Measurements from ENCODE around the gene MPZL2. TPM values are rescaled to one million over a fixed set of nuclear protein-coding genes. Genes with fewer than 3 reads are reported as not detected.
A peak's percentile ranks its signal among the peaks of the same experiment; 100 is the strongest.

The MPZL2 gene
- total and polyA plus RNA-seq, 8 donors, result 6.0 to 20.7 (median 13.8) TPM

DNA sequence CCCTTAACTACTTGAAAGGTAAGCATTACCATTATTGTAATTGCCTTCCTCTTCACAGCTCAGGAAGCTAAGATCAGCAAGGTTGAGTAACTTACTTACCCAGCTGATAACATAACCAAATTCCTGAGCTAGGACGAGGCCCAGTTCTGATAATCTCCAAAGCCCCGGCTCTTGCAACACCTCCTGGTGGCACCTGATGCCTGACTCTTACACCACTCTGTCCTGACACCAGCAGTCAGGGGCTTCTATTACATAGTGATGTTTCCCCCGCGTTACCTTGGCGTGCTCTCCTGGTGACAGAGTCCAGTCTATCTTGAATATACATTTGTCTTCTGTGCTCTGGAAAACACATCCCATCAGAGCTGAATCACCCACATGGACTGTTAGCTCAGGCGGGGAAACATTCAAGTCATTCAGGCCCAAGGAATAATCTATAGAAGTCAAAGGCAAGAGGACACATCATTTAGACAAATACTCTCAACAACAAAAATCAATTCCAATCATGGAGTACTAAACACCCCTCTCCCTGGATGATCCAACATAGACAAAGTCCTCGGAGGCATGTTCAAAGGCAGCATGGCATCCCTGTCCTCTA lies 51.9 kb downstream of the MPZL2 start:
- WGBS, 2 donors, result 63 to 71% methylated on average over 7 of the region's 7 CpGs
- H3K4me1 ChIP-seq, result no peaks in the 10 kb centered on the region

DNA sequence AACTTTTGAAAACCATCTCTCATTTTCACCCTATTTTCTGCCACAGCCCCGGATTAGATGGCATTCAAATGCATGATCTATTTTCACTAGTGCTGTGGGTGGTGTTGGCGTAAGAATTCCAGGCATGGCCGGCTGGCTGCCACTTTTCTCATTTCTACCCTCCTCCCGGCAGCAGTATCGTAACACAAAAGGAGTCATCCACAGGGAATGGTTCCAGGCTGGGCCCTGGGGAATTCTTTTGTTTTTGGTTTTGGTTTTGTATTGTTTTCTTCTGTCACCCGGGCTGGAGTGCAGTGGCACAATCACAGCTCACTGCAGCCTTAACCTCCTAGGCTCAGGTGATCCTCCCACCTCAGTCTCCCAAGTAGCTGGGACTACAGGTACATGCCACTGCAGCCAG lies 53.1 kb downstream of the MPZL2 start:
- intact Hi-C loops (cut with DNase I), result no loop called here
- Histone ChIP-seq H3K4me1 (no peaks in the 10 kb centered on the region), H3K27me3 (no peaks in the 10 kb centered on the region), H3K9me3 (no peaks in the 10 kb centered on the region), H3K4me3 (no peak overlapping the region), H3K36me3 (no peaks in the 10 kb centered on the region), H3K27ac (no peak overlapping the region)
- WGBS, 2 donors, result 79 to 83% methylated on average over 6 of the region's 6 CpGs
- TF ChIP-seq, protein P1, sequence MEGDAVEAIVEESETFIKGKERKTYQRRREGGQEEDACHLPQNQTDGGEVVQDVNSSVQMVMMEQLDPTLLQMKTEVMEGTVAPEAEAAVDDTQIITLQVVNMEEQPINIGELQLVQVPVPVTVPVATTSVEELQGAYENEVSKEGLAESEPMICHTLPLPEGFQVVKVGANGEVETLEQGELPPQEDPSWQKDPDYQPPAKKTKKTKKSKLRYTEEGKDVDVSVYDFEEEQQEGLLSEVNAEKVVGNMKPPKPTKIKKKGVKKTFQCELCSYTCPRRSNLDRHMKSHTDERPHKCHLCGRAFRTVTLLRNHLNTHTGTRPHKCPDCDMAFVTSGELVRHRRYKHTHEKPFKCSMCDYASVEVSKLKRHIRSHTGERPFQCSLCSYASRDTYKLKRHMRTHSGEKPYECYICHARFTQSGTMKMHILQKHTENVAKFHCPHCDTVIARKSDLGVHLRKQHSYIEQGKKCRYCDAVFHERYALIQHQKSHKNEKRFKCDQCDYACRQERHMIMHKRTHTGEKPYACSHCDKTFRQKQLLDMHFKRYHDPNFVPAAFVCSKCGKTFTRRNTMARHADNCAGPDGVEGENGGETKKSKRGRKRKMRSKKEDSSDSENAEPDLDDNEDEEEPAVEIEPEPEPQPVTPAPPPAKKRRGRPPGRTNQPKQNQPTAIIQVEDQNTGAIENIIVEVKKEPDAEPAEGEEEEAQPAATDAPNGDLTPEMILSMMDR (IDR thresholded peaks at IDR 0.05), result no peak
- ATAC-seq (no peak), DNase-seq (no peak), FAIRE-seq (no peak)

More for the DNA sequence above, 51.9 kb downstream of the MPZL2 start:
- no peak overlapping the region for H3K4me3 ChIP-seq
- no peaks in the 10 kb centered on the region for H3K27me3 ChIP-seq
- ATAC-seq (peak in 3 of 4 donors; percentile 29 to 46 (median 36)), FAIRE-seq (no peak), DNase-seq (no peak)
- H3K36me3 ChIP-seq, result no peaks in the 10 kb centered on the region
- TF ChIP-seq, protein P1 (IDR thresholded peaks at IDR 0.05), result no peak
- H3K27ac ChIP-seq, result no peak overlapping the region
- H3K9me3 ChIP-seq, result no peaks in the 10 kb centered on the region
- intact Hi-C loops (cut with DNase I), result no loop called here

DNA sequence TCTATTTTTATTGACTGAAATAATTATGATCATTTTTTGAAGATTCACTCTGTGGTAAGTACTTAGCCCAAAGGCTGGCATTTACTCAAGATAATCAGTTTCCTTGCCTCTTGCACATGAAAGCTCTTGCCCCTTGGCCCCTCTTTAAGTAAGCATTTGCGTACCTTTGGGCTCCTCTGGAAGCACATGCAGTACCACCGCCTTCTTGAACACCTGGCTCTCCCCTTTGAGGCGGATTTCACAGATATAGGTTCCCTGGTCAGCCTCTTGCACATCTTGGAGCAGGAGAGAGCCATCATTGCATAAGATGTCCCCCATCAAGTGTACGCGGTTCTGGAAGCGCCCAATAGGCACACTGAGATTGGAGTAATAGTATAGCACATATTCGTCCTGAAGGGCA lies 53.8 kb downstream of the MPZL2 start:
- TF ChIP-seq, protein P1 (IDR thresholded peaks at IDR 0.05), result no peak
- Histone ChIP-seq H3K27me3 (no peaks in the 10 kb centered on the region), H3K4me1 (no peaks in the 10 kb centered on the region), H3K4me3 (no peak overlapping the region), H3K9me3 (no peaks in the 10 kb centered on the region), H3K27ac (no peak overlapping the region), H3K36me3 (no peaks in the 10 kb centered on the region)
- intact Hi-C loops (cut with DNase I), result no loop called here
- FAIRE-seq (no peak), DNase-seq (no peak), ATAC-seq (no peak)
- 85 to 87% methylated on average over 7 of the region's 7 CpGs for WGBS, 2 donors

DNA sequence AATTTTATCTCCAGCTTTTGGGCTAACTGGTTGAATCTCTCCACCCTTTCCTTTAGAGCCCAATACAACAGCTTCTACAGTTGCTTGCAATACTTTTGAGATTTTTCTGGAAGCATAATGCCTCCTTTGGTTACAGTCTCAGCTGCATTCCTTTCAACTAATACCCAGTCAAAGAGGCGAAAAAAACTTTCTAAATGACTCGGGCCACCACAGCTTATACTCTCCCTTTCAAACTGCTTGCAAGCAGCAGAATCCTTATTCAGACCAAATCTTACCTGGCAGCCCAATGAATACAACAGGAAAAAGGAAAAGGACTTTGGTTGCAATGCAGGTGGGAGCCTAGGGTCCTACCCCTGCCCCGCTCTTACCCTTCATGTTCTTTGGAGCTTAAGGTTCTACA lies 55.1 kb downstream of the MPZL2 start:
- DNase-seq (no peak), FAIRE-seq (no peak), ATAC-seq (no peak)
- H3K27ac ChIP-seq, result no peak overlapping the region
- 80 to 86% methylated on average over 3 of the region's 3 CpGs for WGBS, 2 donors
- H3K36me3 ChIP-seq, result no peaks in the 10 kb centered on the region
- no peaks in the 10 kb centered on the region for H3K4me1 ChIP-seq
- TF ChIP-seq, protein P1 (IDR thresholded peaks at IDR 0.05), result no peak
- H3K9me3 ChIP-seq, result no peaks in the 10 kb centered on the region
- intact Hi-C loops (cut with DNase I), result loop anchor here in 2 of 3 donors (10.0 kb wide), 2 partner anchors 66 to 76 kb away; no protein-coding TSS in a partner anchor
- no peaks in the 10 kb centered on the region for H3K27me3 ChIP-seq
- H3K4me3 ChIP-seq, result no peak overlapping the region

DNA sequence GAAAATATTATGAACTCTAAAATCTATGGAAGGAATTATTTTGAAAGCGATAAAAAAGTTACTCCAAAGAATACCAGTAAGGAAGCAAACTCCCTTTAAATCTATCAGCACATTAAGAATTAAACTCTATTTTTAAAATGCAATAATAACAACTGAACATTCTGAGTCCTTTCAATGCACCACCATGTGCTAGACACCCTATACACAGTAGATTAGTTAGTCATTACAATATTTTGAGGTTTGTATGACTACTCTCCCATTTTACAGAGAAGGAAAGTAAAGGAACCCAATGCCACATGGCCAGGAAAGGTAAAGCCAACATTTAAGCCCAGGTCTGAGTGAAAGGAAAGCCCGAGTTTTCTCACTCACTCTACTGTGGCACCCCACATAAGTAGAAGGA lies 57.0 kb downstream of the MPZL2 start:
- Histone ChIP-seq H3K27me3 (no peaks in the 10 kb centered on the region), H3K4me1 (peaks cover 0 to 7% (median 5%) of the 10 kb centered on the region in 3 donors), H3K27ac (no peak overlapping the region), H3K4me3 (no peak overlapping the region), H3K9me3 (no peaks in the 10 kb centered on the region), H3K36me3 (no peaks in the 10 kb centered on the region)
- ATAC-seq, result no peak
- FAIRE-seq, result no peak
- no peak for DNase-seq
- 87 to 92% methylated on average over 2 of the region's 2 CpGs for WGBS, 2 donors
- TF ChIP-seq, protein P1 (IDR thresholded peaks at IDR 0.05), result no peak
- intact Hi-C loops (cut with DNase I), result loop anchor here in 2 of 3 donors (10.0 kb wide), 2 partner anchors 68 to 78 kb away; no protein-coding TSS in a partner anchor

Data from pancreas (tissue), 10 donors.